H9 (cell line): ENCODE data around the gene DAB2IP. TPM values are rescaled to one million over a fixed set of nuclear protein-coding genes. Genes with fewer than 3 reads are reported as not detected.

Experiments
- DNase-seq: peaks from one replicate; pipeline ENCODE4 v3.0.0-alpha.2; 2017
- H2AFZ ChIP-seq: one replicate; pipeline ENCODE4 v1.6.1; 2013; ENCODE audit warnings: mild to moderate bottlenecking, low read length, control low read depth, moderate library complexity
- H2AK5ac ChIP-seq: 2 replicates; pipeline ENCODE4 v1.6.1; 2013; ENCODE audit warnings: low read length, control low read depth, mixed read lengths; ENCODE audit not compliant: insufficient read length
- H2BK120ac ChIP-seq: one replicate; pipeline ENCODE4 v1.6.1; 2013; ENCODE audit warnings: low read depth, mild to moderate bottlenecking, low read length, control low read depth, inconsistent platforms; ENCODE audit not compliant: poor library complexity, severe bottlenecking
- H2BK12ac ChIP-seq: 2 replicates; pipeline ENCODE4 v1.6.1; 2013; ENCODE audit warnings: low read length, control low read depth, mixed read lengths, low read depth; ENCODE audit not compliant: insufficient read length
- H2BK15ac ChIP-seq: 2 replicates; pipeline ENCODE4 v1.6.1; 2013; ENCODE audit warnings: low read depth, low read length, control low read depth
- H2BK20ac ChIP-seq: one replicate; pipeline ENCODE4 v1.6.1; 2013; ENCODE audit warnings: low read depth, mild to moderate bottlenecking, low read length, control low read depth, inconsistent platforms; ENCODE audit not compliant: poor library complexity, severe bottlenecking
- H2BK5ac ChIP-seq: 2 replicates; pipeline ENCODE4 v1.6.1; 2013; ENCODE audit warnings: low read length, control low read depth, mixed read lengths; ENCODE audit not compliant: insufficient read length
- H3K14ac ChIP-seq: 2 replicates; pipeline ENCODE4 v1.6.1; 2013; ENCODE audit warnings: low read length, control low read depth; ENCODE audit not compliant: insufficient read depth
- H3K18ac ChIP-seq: 2 replicates; pipeline ENCODE4 v1.6.1; 2013; ENCODE audit warnings: low read depth, mild to moderate bottlenecking, mixed read lengths, low read length, control low read depth; ENCODE audit not compliant: insufficient read length
- H3K23ac ChIP-seq: 2 replicates; pipeline ENCODE4 v1.6.1; 2013; ENCODE audit warnings: low read length, control low read depth, mixed read lengths, low read depth; ENCODE audit not compliant: insufficient read length
- H3K23me2 ChIP-seq: 2 replicates; pipeline ENCODE4 v1.6.1; 2013; ENCODE audit warnings: low read depth, mild to moderate bottlenecking, mixed read lengths, low read length, control low read depth; ENCODE audit not compliant: insufficient read length, poor library complexity, severe bottlenecking
- H3K27ac ChIP-seq: 2 replicates; pipeline ENCODE4 v1.5.1; 2013; ENCODE audit warnings: low read length, control low read depth, mixed read lengths, low read depth; ENCODE audit not compliant: insufficient read length
- H3K27me3 ChIP-seq: 2 replicates; pipeline ENCODE4 v1.6.1; 2013; ENCODE audit warnings: low read length, control low read depth, inconsistent platforms; ENCODE audit not compliant: insufficient read depth
- H3K4ac ChIP-seq: 2 replicates; pipeline ENCODE4 v1.6.1; 2013; ENCODE audit warnings: low read depth, mild to moderate bottlenecking, control low read depth, inconsistent platforms, low read length, moderate library complexity
- H3K4me1 ChIP-seq: 2 replicates; pipeline ENCODE4 v1.6.1; 2013; ENCODE audit warnings: low read length, control low read depth, inconsistent platforms; ENCODE audit not compliant: insufficient read depth
- H3K4me2 ChIP-seq: 2 replicates; pipeline ENCODE4 v1.6.1; 2013; ENCODE audit warnings: low read length, control low read depth, mixed read lengths; ENCODE audit not compliant: insufficient read length, insufficient read depth
- H3K56ac ChIP-seq: 2 replicates; pipeline ENCODE4 v1.6.1; 2013; ENCODE audit warnings: low read depth, mild to moderate bottlenecking, mixed read lengths, low read length, control low read depth; ENCODE audit not compliant: insufficient read length
- H3K79me1 ChIP-seq: 2 replicates; pipeline ENCODE4 v1.6.1; 2013; ENCODE audit warnings: low read depth, mild to moderate bottlenecking, moderate library complexity, low read length, control low read depth, inconsistent platforms; ENCODE audit not compliant: insufficient read depth, poor library complexity, severe bottlenecking
- H3K79me2 ChIP-seq: 2 replicates; pipeline ENCODE4 v1.6.1; 2013; ENCODE audit warnings: low read length, control low read depth, inconsistent platforms; ENCODE audit not compliant: insufficient read depth
- H3K9ac ChIP-seq: 2 replicates; pipeline ENCODE4 v1.6.1; 2013; ENCODE audit warnings: low read length, control low read depth, mixed read lengths; ENCODE audit not compliant: insufficient read length; ENCODE audit errors: extremely low read depth
- H3K9me3 ChIP-seq: one replicate; pipeline ENCODE4 v1.6.1; 2013; ENCODE audit warnings: low read depth, low read length, inconsistent platforms; ENCODE audit not compliant: control insufficient read depth
- H3T11ph ChIP-seq: one replicate; pipeline ENCODE4 v1.6.1; 2013; ENCODE audit warnings: mild to moderate bottlenecking, low read length, control low read depth, inconsistent platforms
- H4K20me1 ChIP-seq: one replicate; pipeline ENCODE4 v1.6.1; 2013; ENCODE audit not compliant: control insufficient read depth, insufficient read length, insufficient read depth
- H4K5ac ChIP-seq: 2 replicates; pipeline ENCODE4 v1.6.1; 2013; ENCODE audit warnings: low read depth, mild to moderate bottlenecking, mixed read lengths, low read length, control low read depth; ENCODE audit not compliant: insufficient read length
- H4K8ac ChIP-seq: replicated peaks from 2 replicates; pipeline ENCODE4 v1.6.1; 2013; ENCODE audit warnings: low read length, control low read depth, mixed read lengths, low read depth; ENCODE audit not compliant: insufficient read length
- H4K91ac ChIP-seq: 2 replicates; pipeline ENCODE4 v1.6.1; 2013; ENCODE audit warnings: low read depth, mild to moderate bottlenecking, moderate library complexity, mixed read lengths, low read length, control low read depth; ENCODE audit not compliant: insufficient read length
- H3K27ac Mint-ChIP-seq, 3 experiments: 2 replicates in 2 of 3; 3 replicates in 1 of 3; pipeline ENCODE4 v1.8.0; 2020 to 2021; ENCODE audit warnings: mixed read lengths in 3 of 3, mild to moderate bottlenecking in 1 of 3, moderate library complexity in 1 of 3
- H3K27me3 Mint-ChIP-seq: 2 replicates; pipeline ENCODE4 v1.8.0; 2021; ENCODE audit warnings: low read depth, mild to moderate bottlenecking, moderate library complexity, mixed read lengths
- H3K36me3 Mint-ChIP-seq, 3 experiments: 2 replicates in 2 of 3; 3 replicates in 1 of 3; pipeline ENCODE4 v1.8.0; 2020 to 2021; ENCODE audit warnings: low read depth in 3 of 3, mixed read lengths in 3 of 3; ENCODE audit not compliant: insufficient read depth in 1 of 3
- H3K4me1 Mint-ChIP-seq, 2 experiments: 2 replicates each; pipeline ENCODE4 v1.8.0; 2020; ENCODE audit warnings: mixed read lengths in 2 of 2
- H3K4me3 Mint-ChIP-seq, 2 experiments: 2 replicates in 1 of 2; 3 replicates in 1 of 2; pipeline ENCODE4 v1.8.0; 2020 to 2021; ENCODE audit warnings: mild to moderate bottlenecking in 2 of 2, mixed read lengths in 2 of 2, moderate library complexity in 1 of 2
- H3K9me3 Mint-ChIP-seq, 2 experiments: 2 replicates in 1 of 2; 3 replicates in 1 of 2; pipeline ENCODE4 v1.8.0; 2020; ENCODE audit warnings: mild to moderate bottlenecking in 2 of 2, mixed read lengths in 2 of 2, moderate library complexity in 1 of 2
- CTCF ChIP-seq: fragments of 200-600 bp; sonication (generic); conservative IDR thresholded peaks from 3 replicates; pipeline ENCODE4 v1.8.0; 2021; ENCODE audit warnings: antibody characterized with exemption, mild to moderate bottlenecking
- WGBS: extraction: QIAGEN DNeasy Blood & Tissue Kit; methylation state at CpG from one replicate; pipeline ENCODE4 v1.1.7; 2013; ENCODE audit warnings: missing lambda C conversion rate, low lambda C conversion rate, mixed read lengths; ENCODE audit not compliant: insufficient read length; ENCODE audit errors: extremely low coverage; 5-methylcytosine and 5-hydroxymethylcytosine counted together
- total RNA-seq: library from RNA; stranded (reverse); gene quantifications from 2 replicates; pipeline ENCODE4 v1.2.1, GENCODE V29; 2021

Gene DAB2IP
- total RNA-seq, 1 experiment from 2014 or later = 22.6 TPM

GRCh38 chr9:121634329-121635261 lies 16.8 kb upstream of the DAB2IP start:
- no CpG with 5 or more reads among the region's 20 CpGs for whole genome bisulfite sequencing
- Mint-ChIP-seq H3K27ac (peak overlapping the region in 1 of 3 experiments; percentile 70; a peak in 2 of 7 replicates), H3K36me3 (no peaks in the 10 kb centered on the region), H3K4me3 (peak overlapping the region in 1 of 2 experiments; percentile 10; a peak in 2 of 5 replicates), H3K27me3 (no peaks in the 10 kb centered on the region; the same call in 1 of the 2 replicates), H3K9me3 (no peaks in the 10 kb centered on the region; a peak in 1 of 5 replicates), H3K4me1 (peaks cover 26 to 49% of the 10 kb centered on the region in 2 experiments)
- Histone ChIP-seq H3K23ac (no peak overlapping the region), H3K23me2 (peaks cover 3% of the 10 kb centered on the region), H4K5ac (no peak overlapping the region), H2BK120ac (no peak overlapping the region), H2BK5ac (no peak overlapping the region), H2AFZ (no peak overlapping the region), H3K4ac (no peak overlapping the region), H2AK5ac (no peak overlapping the region), H3K27me3 (no peaks in the 10 kb centered on the region), H3K27ac (no peak overlapping the region), H3K79me1 (no peaks in the 10 kb centered on the region), H3K4me1 (no peaks in the 10 kb centered on the region), H3K18ac (no peak overlapping the region), H4K8ac (no peak overlapping the region), H3T11ph (no peak overlapping the region), H2BK15ac (no peak overlapping the region), H2BK20ac (no peak overlapping the region), H4K20me1 (no peaks in the 10 kb centered on the region), H3K9me3 (no peaks in the 10 kb centered on the region), H3K79me2 (no peaks in the 10 kb centered on the region), H3K9ac (no peak overlapping the region), H3K4me2 (no peak overlapping the region), H3K56ac (no peak overlapping the region), H2BK12ac (no peak overlapping the region), H3K14ac (no peak overlapping the region; the same call in 1 of the 2 replicates), H4K91ac (no peak overlapping the region)
- peak; percentile 83 for TF ChIP-seq CTCF
- peak; percentile 76 for DNase-seq
